Vagina (tissue), 2 donors: ENCODE results near the gene EFCAB6.

Experiments used
- POLR2A ChIP-seq, 2 donors: fragments of 450-650 bp; IDR thresholded peaks; one replicate each; pipeline ENCODE4 v1.6.1; 2017; ENCODE audit warnings: antibody characterized with exemption in 2 of 2, mild to moderate bottlenecking in 2 of 2, moderate library complexity in 2 of 2
- POLR2AphosphoS5 ChIP-seq, 2 donors: sonication (generic); formaldehyde crosslinking; IDR thresholded peaks; one replicate each; pipeline ENCODE4 v1.9.0; 2017; ENCODE audit warnings: antibody characterized with exemption in 2 of 2, mild to moderate bottlenecking in 2 of 2, low read depth in 1 of 2; ENCODE audit not compliant: insufficient read depth in 1 of 2

GRCh38 chr22:43726322-43726721, 85.8 kb downstream of the EFCAB6 start:
- TF ChIP-seq POLR2AphosphoS5 (IDR thresholded peaks at IDR 0.05; ENCODE audit: insufficient read depth in 1 of 2, low read depth in 1 of 2): no peak
- TF ChIP-seq POLR2A (IDR thresholded peaks at IDR 0.05): no peak
